NCI-H460 (cell line): ENCODE measurements around the gene SBF2. TPM values are rescaled to one million over a fixed set of nuclear protein-coding genes. Genes with fewer than 3 reads are reported as not detected.
"Not testable (repeated sequence)": the region's sequence is repeated elsewhere in the genome, so short reads cannot be mapped to it uniquely, and the experiment has no call there.

Experiments
- DNase-seq: peaks from one replicate; pipeline ENCODE4 v3.0.0-alpha.2; 2016; ENCODE audit warnings: low read depth; ENCODE audit errors: extremely low read depth
- total RNA-seq: library from RNA; depleted of rRNA; stranded (reverse); fragments of >200 nt; shearing (Covaris generic); gene quantifications from 2 replicates; pipeline ENCODE4 v1.2.3, GENCODE V29; 2014

Gene SBF2
- total RNA-seq, 1 experiment from 2014 or later = 27.2 TPM

- DNase-seq = peak; percentile 27
These were observed 85.9 kb downstream of the SBF2 start for GRCh38 chr11:10208131-10208575.

- DNase-seq = no peak
These were observed 88.1 kb downstream of the SBF2 start for GRCh38 chr11:10205928-10206327.

- no peak for DNase-seq
These were observed 90.0 kb downstream of the SBF2 start for GRCh38 chr11:10204021-10204420.

GRCh38 chr11:10201343-10201742 is 92.7 kb downstream of the SBF2 start:
- DNase-seq = no peak

- no peak for DNase-seq
These were observed 96.9 kb downstream of the SBF2 start for GRCh38 chr11:10197091-10197490.

- no peak for DNase-seq
These were observed 102.0 kb downstream of the SBF2 start for GRCh38 chr11:10192036-10192435.

- peak; percentile 5 for DNase-seq
These were observed 112.2 kb downstream of the SBF2 start for GRCh38 chr11:10181811-10182210.

GRCh38 chr11:10164621-10165020 is 129.4 kb downstream of the SBF2 start:
- no peak for DNase-seq

- DNase-seq = no peak
These were observed 131.8 kb downstream of the SBF2 start for GRCh38 chr11:10162222-10162621.

- DNase-seq = no peak
These were observed 133.7 kb downstream of the SBF2 start for GRCh38 chr11:10160350-10160749.

- DNase-seq = no peak
These were observed 135.6 kb downstream of the SBF2 start for GRCh38 chr11:10158461-10158860.

- DNase-seq = no peak
These were observed 138.1 kb downstream of the SBF2 start for GRCh38 chr11:10155793-10156490.

GRCh38 chr11:10150800-10151199 is 143.2 kb downstream of the SBF2 start:
- DNase-seq = no peak

GRCh38 chr11:10149553-10149952 is 144.5 kb downstream of the SBF2 start:
- no peak for DNase-seq

- no peak for DNase-seq
These were observed 146.8 kb downstream of the SBF2 start for GRCh38 chr11:10147195-10147594.

- DNase-seq = no peak
These were observed 149.1 kb downstream of the SBF2 start for GRCh38 chr11:10144954-10145353.

- DNase-seq = no peak
These were observed 154.4 kb downstream of the SBF2 start for GRCh38 chr11:10139656-10140055.

- DNase-seq = no peak
These were observed 154.9 kb downstream of the SBF2 start for GRCh38 chr11:10139143-10139542.

- no peak for DNase-seq
These were observed 159.0 kb downstream of the SBF2 start for GRCh38 chr11:10134975-10135481.

GRCh38 chr11:10134226-10134625 is 159.8 kb downstream of the SBF2 start:
- not testable (repeated sequence) for DNase-seq

GRCh38 chr11:10133251-10133650 is 160.8 kb downstream of the SBF2 start:
- not testable (repeated sequence) for DNase-seq

- no peak for DNase-seq
These were observed 163.1 kb downstream of the SBF2 start for GRCh38 chr11:10130875-10131274.

- not testable (repeated sequence) for DNase-seq
These were observed 164.8 kb downstream of the SBF2 start for GRCh38 chr11:10129184-10129583.
